Activated gamma-delta T cell (primary cell): ENCODE data around the gene CCRL2.

Source experiments
- DNase-seq: peaks from one replicate; lab custom pipeline; 2025; lab: John Stamatoyannopoulos, UW
- total RNA-seq, 2 donors: gene quantifications; one replicate each; lab custom pipeline; 2026; lab: John Stamatoyannopoulos, UW

CCRL2 gene, protein sequence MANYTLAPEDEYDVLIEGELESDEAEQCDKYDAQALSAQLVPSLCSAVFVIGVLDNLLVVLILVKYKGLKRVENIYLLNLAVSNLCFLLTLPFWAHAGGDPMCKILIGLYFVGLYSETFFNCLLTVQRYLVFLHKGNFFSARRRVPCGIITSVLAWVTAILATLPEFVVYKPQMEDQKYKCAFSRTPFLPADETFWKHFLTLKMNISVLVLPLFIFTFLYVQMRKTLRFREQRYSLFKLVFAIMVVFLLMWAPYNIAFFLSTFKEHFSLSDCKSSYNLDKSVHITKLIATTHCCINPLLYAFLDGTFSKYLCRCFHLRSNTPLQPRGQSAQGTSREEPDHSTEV
- 4.9 to 13.8 reads per million in 2 donors for total RNA-seq

DNA sequence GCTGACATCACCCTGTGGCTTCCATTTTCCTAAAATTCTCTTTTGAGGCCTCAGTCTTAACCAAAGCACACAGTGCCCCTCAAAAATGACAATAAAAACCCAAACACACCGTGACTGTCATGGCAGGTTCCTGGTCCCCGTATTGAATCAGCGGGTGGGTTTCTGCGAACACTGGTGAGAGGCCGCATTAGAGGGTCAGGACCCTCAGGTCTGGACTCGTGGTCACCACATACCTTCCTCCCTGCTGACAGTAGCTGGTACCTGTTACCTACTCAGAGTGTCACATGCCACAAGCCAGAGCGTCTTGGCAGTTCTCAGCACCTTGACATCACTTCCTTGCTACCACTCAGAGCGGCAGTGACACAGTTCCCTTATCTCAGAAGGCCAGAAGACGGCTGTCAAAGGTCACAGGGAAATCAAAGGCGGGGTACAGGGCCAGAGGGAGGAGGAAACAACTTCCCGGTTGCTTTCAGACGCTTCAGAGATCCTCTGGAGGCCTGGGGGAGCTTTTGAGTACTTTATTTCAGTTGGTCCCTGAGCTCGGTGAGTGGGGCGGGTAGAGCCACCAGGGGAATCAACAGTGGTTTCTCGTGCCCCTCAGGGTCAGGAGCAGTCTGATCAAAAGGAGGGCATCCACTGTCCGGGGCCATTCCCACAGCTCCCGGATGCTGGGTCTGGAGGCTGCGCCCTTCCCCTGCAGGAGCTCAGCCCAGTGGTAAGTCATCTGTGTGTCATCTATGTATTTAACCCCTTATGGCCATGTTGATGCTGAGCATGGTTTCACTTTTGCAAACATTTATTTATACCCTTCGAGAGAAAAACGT lies at the start of gene CCRL2, which contains the start of gene CCR5AS:
TSS of gene CCRL2 (plus strand) at position 472 of the 824 bp plus-strand sequence. CDS start 821 bp downstream, outside the sequence.
TSS of gene CCR5AS (minus strand) at position 279 of the 824 bp plus-strand sequence.
- DNase-seq, result no peak

DNA sequence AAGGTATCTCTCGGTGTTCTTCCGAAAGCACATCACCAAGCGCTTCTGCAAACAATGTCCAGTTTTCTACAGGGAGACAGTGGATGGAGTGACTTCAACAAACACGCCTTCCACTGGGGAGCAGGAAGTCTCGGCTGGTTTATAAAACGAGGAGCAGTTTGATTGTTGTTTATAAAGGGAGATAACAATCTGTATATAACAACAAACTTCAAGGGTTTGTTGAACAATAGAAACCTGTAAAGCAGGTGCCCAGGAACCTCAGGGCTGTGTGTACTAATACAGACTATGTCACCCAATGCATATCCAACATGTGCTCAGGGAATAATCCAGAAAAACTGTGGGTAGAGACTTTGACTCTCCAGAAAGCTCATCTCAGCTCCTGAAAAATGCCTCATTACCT lies 48.6 kb upstream of the CCRL2 start:
- DNase-seq, result no peak

- no peak for DNase-seq
Measured at GRCh38 chr3:46359733-46360493, 47.1 kb upstream of the CCRL2 start.

- DNase-seq, result peak; percentile 20
Measured at GRCh38 chr3:46360907-46361306, 46.2 kb upstream of the CCRL2 start.

DNA sequence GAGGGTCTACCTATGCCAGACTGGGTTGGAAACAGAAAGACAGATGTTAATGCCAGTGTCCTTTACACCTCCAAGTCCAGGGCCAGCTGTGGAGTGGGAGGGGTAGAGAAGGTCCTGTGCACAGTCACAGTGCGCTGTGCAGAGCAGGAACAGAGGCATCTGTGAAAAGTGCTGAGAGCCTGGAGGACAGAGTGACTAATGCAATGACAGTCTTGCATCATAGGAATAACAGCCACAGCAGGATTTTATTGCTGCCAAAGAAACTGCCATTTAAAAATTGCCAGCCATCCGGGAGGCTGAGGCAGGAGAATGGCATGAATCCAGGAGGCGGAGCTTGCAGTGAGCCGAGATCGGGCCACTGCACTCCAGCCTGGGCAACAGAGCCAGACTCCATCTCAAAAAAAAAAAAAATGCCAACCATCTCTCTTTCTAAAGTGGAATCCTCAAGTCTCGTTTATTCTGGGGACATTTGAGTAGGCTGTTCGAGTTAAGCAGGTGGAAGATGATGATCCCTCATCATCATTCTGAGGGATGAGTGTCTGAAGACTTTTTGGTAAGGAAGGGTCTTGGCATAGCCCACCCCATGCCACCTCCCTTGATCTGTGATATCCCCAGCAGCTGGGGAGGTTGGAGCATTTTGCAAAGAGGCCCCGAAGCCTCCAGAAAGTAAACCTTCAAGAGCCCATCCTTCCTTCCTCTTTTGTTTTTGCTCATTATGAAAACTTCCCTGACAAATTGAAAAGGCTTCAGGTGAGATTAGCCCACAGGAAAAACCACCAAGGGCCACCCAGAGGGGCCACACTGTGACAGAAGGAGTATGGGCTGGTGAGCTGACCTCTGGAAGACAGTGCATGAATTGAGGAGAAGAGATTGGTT lies 45.4 kb upstream of the CCRL2 start:
- no peak for DNase-seq

- DNase-seq, result no peak
Measured at GRCh38 chr3:46365041-46365440, 42.0 kb upstream of the CCRL2 start.

DNA sequence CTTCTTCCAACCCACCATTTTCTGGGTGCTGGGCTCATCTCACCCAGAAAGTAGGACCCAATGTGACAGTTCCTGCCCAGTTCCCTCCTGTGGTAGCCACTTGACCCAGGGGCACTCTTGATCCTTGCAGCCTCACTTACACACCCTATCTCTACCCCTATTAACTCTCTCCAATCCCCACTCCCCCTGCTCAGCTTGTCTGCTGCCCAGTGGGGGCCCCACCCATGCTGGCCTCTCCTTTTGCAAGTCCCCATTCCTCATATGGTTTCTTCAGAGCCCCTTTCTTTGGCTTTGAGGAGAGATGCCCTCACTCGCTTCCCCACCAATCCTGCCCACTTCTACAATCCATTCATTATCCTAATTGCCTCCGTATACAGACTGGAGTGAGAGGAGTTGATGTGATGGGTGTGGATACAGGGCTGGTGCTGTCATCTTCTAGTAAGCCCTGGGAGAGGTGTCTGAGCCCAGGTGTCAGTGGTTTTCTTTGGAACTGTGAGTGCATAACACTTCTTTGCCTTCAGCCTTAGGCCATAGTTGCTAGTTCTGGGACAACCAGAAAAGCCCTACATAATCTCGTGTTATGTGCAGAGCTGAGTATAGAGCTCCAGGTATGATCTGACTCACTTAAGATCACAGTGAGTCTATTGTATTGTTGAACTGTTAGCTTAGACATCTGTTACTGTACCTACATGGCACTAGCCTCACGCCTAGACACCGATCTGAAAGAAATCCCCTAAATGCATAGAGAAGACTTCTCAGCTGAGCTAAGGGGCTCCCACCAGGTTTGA lies 41.1 kb upstream of the CCRL2 start:
- DNase-seq, result no peak

DNA sequence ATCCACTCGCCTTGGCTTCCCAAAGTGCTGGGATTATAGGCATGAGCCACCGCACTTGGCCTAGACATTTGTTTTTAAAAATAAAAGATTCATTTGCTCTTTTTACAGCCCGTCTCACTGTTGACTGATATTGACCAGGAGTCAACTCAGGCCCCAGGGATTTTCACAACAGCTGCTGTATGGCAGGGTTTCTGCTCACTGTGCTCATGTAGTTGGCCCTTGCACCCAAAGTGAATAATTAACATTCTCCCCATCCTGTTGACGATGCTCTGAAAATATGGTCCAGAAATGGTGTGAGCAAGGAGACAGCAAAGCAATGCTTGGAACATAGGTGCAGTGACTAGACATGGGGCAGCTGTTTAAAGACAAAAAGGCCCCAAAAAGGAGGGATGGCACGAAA lies 39.2 kb upstream of the CCRL2 start:
- no peak for DNase-seq

GRCh38 chr3:46368569-46368968 lies 38.5 kb upstream of the CCRL2 start:
- peak; percentile 14 for DNase-seq

GRCh38 chr3:46369151-46369550 lies 37.9 kb upstream of the CCRL2 start:
- DNase-seq, result no peak

- DNase-seq, result no peak
Measured at GRCh38 chr3:46369675-46370132, 37.4 kb upstream of the CCRL2 start.

DNA sequence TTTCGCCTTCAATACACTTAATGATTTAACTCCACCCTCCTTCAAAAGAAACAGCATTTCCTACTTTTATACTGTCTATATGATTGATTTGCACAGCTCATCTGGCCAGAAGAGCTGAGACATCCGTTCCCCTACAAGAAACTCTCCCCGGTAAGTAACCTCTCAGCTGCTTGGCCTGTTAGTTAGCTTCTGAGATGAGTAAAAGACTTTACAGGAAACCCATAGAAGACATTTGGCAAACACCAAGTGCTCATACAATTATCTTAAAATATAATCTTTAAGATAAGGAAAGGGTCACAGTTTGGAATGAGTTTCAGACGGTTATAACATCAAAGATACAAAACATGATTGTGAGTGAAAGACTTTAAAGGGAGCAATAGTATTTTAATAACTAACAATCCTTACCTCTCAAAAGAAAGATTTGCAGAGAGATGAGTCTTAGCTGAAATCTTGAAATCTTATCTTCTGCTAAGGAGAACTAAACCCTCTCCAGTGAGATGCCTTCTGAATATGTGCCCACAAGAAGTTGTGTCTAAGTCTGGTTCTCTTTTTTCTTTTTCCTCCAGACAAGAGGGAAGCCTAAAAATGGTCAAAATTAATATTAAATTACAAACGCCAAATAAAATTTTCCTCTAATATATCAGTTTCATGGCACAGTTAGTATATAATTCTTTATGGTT lies 36.1 kb upstream of the CCRL2 start, which contains the start of gene CCR5:
TSS of gene CCR5 (plus strand) at position 108 of the 680 bp plus-strand sequence. CDS start 1,957 bp downstream, outside the sequence.
- DNase-seq, result no peak

- DNase-seq, result no peak
Measured at GRCh38 chr3:46371519-46372340, 35.3 kb upstream of the CCRL2 start.

- DNase-seq, result no peak
Measured at GRCh38 chr3:46372492-46373359, 34.3 kb upstream of the CCRL2 start.

GRCh38 chr3:46374755-46375154 lies 32.3 kb upstream of the CCRL2 start:
- DNase-seq, result no peak

DNA sequence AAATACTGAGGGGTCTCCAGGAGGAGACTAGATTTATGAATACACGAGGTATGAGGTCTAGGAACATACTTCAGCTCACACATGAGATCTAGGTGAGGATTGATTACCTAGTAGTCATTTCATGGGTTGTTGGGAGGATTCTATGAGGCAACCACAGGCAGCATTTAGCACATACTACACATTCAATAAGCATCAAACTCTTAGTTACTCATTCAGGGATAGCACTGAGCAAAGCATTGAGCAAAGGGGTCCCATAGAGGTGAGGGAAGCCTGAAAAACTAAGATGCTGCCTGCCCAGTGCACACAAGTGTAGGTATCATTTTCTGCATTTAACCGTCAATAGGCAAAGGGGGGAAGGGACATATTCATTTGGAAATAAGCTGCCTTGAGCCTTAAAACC lies 31.8 kb upstream of the CCRL2 start:
- DNase-seq, result no peak

GRCh38 chr3:46375814-46376213 lies 31.2 kb upstream of the CCRL2 start:
- DNase-seq, result no peak
